Lower leg skin (tissue), 3 donors: Measurements from ENCODE around the gene PYGO2.

ENCODE experiments used
- POLR2A ChIP-seq, 2 donors: fragments of 450-650 bp; IDR thresholded peaks; one replicate each; pipeline ENCODE4 v1.6.1; 2016 to 2017; ENCODE audit warnings: antibody characterized with exemption in 2 of 2, mild to moderate bottlenecking in 1 of 2, moderate library complexity in 1 of 2
- TF ChIP-seq, protein P1 (sequence below), 3 donors: fragments of 450-650 bp; IDR thresholded peaks; one replicate each; pipeline ENCODE4 v1.5.1; 2016; ENCODE audit warnings: antibody characterized with exemption in 3 of 3, mild to moderate bottlenecking in 3 of 3, moderate library complexity in 2 of 3

DNA sequence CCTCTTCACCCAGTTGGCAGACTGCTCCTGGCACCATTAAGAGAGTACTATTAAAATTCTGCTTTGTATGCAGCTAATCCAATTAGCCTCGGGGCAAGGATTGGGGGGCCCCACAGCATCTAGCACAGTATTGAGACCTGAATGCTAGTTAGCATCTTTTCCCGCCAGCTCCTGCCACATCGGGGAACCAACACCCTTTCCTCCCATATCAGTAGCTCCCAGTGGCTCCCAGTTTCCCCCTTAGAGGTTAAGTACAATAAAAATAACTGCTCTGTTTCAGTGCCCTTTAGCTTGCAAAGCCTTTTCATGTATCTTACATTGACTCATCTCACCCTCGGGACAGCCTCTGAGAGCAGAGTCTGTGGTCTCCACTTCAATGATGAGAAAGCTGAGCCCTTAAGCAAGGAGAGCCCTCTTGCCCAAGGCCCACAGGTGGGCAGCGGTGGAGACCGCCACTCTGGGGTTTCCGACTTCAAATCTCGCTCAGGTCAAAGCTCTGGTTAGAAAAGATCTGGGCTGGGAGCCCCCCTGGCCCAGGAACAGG lies 20.9 kb downstream of the PYGO2 start:
- TF ChIP-seq POLR2A (IDR thresholded peaks at IDR 0.05): no peak
- TF ChIP-seq, protein P1, sequence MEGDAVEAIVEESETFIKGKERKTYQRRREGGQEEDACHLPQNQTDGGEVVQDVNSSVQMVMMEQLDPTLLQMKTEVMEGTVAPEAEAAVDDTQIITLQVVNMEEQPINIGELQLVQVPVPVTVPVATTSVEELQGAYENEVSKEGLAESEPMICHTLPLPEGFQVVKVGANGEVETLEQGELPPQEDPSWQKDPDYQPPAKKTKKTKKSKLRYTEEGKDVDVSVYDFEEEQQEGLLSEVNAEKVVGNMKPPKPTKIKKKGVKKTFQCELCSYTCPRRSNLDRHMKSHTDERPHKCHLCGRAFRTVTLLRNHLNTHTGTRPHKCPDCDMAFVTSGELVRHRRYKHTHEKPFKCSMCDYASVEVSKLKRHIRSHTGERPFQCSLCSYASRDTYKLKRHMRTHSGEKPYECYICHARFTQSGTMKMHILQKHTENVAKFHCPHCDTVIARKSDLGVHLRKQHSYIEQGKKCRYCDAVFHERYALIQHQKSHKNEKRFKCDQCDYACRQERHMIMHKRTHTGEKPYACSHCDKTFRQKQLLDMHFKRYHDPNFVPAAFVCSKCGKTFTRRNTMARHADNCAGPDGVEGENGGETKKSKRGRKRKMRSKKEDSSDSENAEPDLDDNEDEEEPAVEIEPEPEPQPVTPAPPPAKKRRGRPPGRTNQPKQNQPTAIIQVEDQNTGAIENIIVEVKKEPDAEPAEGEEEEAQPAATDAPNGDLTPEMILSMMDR (IDR thresholded peaks at IDR 0.05): no peak
